ENCODE results near the gene TNFSF10. TPM values are rescaled to one million over a fixed set of nuclear protein-coding genes. Genes with fewer than 3 reads are reported as not detected.

Gene TNFSF10
- total RNA-seq, 4 donors from 2014 or later = 56.7 to 88.7 (median 66.3) TPM

DNA sequence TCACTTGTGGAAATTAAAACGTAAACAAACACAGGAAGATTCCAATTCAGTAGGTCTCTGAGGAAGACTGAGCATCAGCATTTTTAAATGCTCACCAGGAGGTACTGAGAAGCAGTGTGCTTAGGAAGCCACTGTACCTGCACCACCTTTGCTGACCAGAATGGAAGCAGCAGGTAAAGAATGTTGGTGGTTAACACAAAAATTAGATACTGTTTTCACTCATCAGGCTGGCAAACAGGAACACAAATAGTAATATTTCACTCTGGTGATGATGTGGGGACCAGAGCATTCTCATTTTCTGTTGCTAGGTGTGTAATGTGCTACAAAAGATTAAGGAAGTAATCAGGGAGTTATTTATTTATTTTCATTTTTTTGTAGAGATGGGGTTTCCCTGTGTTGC lies 45.1 kb downstream of the TNFSF10 start:
- Histone ChIP-seq H3K4me1 (peaks cover 16% of the 10 kb centered on the region), H3K27ac (no peak overlapping the region), H3K4me3 (no peak overlapping the region), H3K9me3 (no peaks in the 10 kb centered on the region), H3K36me3 (no peaks in the 10 kb centered on the region), H3K27me3 (no peaks in the 10 kb centered on the region)
- no peak for TF ChIP-seq POLR2A (IDR thresholded peaks at IDR 0.05)
- WGBS = 40% methylated on average over 1 of the region's 1 CpG
- no peak for DNase-seq (ENCODE audit: low spot score in 2 of 2)

DNA sequence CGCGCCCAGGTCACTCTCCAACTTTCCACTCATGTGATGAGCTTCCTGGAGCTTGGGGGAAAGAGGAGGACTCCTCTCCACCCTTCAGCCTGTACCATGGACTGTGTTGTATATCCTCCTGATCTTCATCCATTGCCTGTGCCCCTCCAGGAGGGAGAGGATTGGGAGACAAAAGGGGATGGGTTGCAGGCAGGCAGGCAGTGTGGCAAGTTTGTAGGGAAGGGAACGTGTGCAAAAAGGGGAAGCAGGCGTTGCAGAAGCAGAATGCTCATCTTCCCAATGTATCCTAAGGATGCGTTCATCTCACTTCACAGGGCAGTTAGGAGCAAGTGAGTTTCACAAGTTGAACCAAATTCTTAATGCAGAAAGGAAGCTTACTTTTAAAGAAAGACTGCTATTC lies 46.9 kb downstream of the TNFSF10 start:
- DNase-seq (ENCODE audit: low spot score in 2 of 2) = no peak
- Histone ChIP-seq H3K27me3 (no peaks in the 10 kb centered on the region), H3K9me3 (no peaks in the 10 kb centered on the region), H3K36me3 (no peaks in the 10 kb centered on the region), H3K4me3 (peak overlapping the region; percentile 47), H3K27ac (no peak overlapping the region), H3K4me1 (peaks cover 16% of the 10 kb centered on the region)
- 75% methylated on average over 5 of the region's 5 CpGs for WGBS
- TF ChIP-seq POLR2AphosphoS5 (IDR thresholded peaks at IDR 0.05) (no peak), EP300 (IDR thresholded peaks at IDR 0.05) (no peak), CTCF (IDR thresholded peaks at IDR 0.05) (no peak), POLR2A (IDR thresholded peaks at IDR 0.05) (no peak)

DNA sequence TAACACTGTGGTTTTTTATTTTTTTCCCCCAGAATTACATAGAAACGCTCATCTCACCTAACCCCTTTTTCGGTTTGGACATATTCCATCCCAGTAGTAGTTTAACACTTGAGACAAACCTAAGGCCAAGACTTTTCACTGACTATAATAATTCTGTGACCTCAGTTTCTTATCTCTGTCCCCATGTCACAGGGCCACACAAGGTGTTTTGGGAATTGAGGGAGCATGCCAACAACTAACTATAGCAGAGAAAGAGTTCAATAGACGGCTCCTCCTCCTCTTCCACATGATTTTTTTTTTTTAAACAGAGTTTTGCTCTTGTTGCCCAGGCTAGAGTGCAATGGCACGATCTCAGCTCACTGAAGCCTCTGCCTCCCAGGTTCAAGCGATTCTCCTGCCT lies 47.5 kb downstream of the TNFSF10 start:
- no peaks in the 10 kb centered on the region for H3K36me3 ChIP-seq
- DNase-seq (ENCODE audit: low spot score in 2 of 2) = no peak

DNA sequence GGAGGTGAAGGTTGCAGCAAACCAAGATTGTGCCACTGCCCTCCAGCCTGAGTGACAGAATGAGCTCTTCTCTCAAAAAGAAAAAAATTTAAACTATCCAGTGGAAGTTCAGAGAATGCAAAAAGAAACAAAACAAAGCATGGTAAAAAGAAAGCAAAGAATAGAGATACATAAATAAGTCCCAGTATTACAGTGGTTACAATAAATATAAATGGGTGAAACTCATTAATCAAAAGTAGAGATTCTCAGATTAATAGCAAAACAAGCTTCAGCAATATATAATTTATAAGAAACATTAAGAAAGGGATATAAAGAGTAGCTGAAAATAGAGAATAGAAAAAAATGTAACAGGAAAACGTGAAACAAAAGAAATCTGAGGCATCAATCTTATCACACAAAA lies 51.3 kb downstream of the TNFSF10 start:
- H3K27ac ChIP-seq = no peak overlapping the region
- no peaks in the 10 kb centered on the region for H3K36me3 ChIP-seq
- TF ChIP-seq POLR2A (IDR thresholded peaks at IDR 0.05) = no peak
- 71% methylated on average over 1 of the region's 1 CpG for WGBS
- H3K9me3 ChIP-seq = no peaks in the 10 kb centered on the region
- no peak overlapping the region for H3K4me3 ChIP-seq
- no peak for DNase-seq (ENCODE audit: low spot score in 2 of 2)
- H3K4me1 ChIP-seq = peaks cover 7% of the 10 kb centered on the region
- H3K27me3 ChIP-seq = no peaks in the 10 kb centered on the region

More for the DNA sequence above, 47.5 kb downstream of the TNFSF10 start:
- Histone ChIP-seq H3K9me3 (no peaks in the 10 kb centered on the region), H3K27me3 (no peaks in the 10 kb centered on the region), H3K27ac (no peak overlapping the region), H3K4me3 (no peak overlapping the region), H3K4me1 (peaks cover 16% of the 10 kb centered on the region)
- TF ChIP-seq EP300 (IDR thresholded peaks at IDR 0.05) (no peak), POLR2A (IDR thresholded peaks at IDR 0.05) (no peak), CTCF (IDR thresholded peaks at IDR 0.05) (no peak), POLR2AphosphoS5 (IDR thresholded peaks at IDR 0.05) (no peak)
- whole genome bisulfite sequencing = 93% methylated on average over 5 of the region's 5 CpGs

DNA sequence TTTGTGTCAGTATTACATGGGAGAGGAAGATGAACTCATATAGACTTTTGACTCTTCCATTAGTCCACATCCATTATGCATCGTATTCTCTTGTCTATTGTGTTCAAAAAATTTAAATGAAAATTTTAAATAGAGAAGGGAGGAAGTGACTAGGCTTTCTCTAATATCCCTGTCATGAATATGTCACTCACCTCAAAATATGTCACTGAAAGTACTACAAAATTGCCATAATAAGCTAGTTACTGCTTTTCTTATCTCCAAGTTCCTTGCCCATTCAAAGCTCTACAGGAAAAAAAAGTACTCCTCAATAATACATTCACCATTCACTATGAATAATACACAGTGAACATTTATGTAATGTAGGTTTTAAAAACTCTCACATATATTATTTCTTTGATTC lies 52.6 kb downstream of the TNFSF10 start:
- 98% methylated on average over 1 of the region's 1 CpG for WGBS
- no peaks in the 10 kb centered on the region for H3K4me1 ChIP-seq

GRCh38 chr3:172467170-172467824 lies 55.9 kb downstream of the TNFSF10 start:
- Histone ChIP-seq H3K27me3 (no peaks in the 10 kb centered on the region), H3K9me3 (no peaks in the 10 kb centered on the region), H3K27ac (no peak overlapping the region), H3K36me3 (no peaks in the 10 kb centered on the region), H3K4me3 (no peak overlapping the region), H3K4me1 (no peaks in the 10 kb centered on the region)
- no peak for DNase-seq (ENCODE audit: low spot score in 2 of 2)
- TF ChIP-seq POLR2A (IDR thresholded peaks at IDR 0.05) (no peak), EP300 (IDR thresholded peaks at IDR 0.05) (no peak), POLR2AphosphoS5 (IDR thresholded peaks at IDR 0.05) (no peak), CTCF (IDR thresholded peaks at IDR 0.05) (no peak)
- WGBS = 92% methylated on average over 2 of the region's 2 CpGs

More for the DNA sequence above, 52.6 kb downstream of the TNFSF10 start:
- Histone ChIP-seq H3K27ac (no peak overlapping the region), H3K36me3 (no peaks in the 10 kb centered on the region), H3K4me3 (no peak overlapping the region), H3K27me3 (no peaks in the 10 kb centered on the region), H3K9me3 (no peaks in the 10 kb centered on the region)
- TF ChIP-seq POLR2A (IDR thresholded peaks at IDR 0.05) = no peak
- TF ChIP-seq CTCF (IDR thresholded peaks at IDR 0.05) = no peak
- TF ChIP-seq EP300 (IDR thresholded peaks at IDR 0.05) = no peak
- DNase-seq (ENCODE audit: low spot score in 2 of 2) = no peak
